Left ventricle myocardium superior (tissue), 1 donor: ENCODE results near the gene MMP13. TPM values are rescaled to one million over a fixed set of nuclear protein-coding genes. Genes with fewer than 3 reads are reported as not detected.
"Not testable (repeated sequence)": the region's sequence is repeated elsewhere in the genome, so short reads cannot be mapped to it uniquely, and the experiment has no call there.

Source experiments
- ATAC-seq: fragments of 200-7000 bp; cut with Tn5 transposase; one replicate; pipeline ENCODE4 v1.9.1; 2020; ENCODE audit warnings: mild to moderate bottlenecking, moderate library complexity
- DNase-seq: peaks from one replicate; pipeline ENCODE4 v3.0.0-alpha.2; 2020
- intact Hi-C: fragments of 100-400 bp; cut with micrococcal nuclease; formaldehyde crosslinking; loops from one replicate; pipeline ENCODE4 v1.11.0; 2022
- long read RNA-seq: library from polyadenylated mRNA; unstranded; transcript quantifications from one replicate; pipeline ENCODE4 v2.0.0, GENCODE V29; 2021
- total RNA-seq: library from RNA; stranded (reverse); fragmentation: NEBNext Ultra II Directional; extraction: Animal tissue kit (Norgen Biotek cat#: 25700); gene quantifications from one replicate; pipeline ENCODE4 v1.2.1, GENCODE V29; 2021
- donor health status: DM: no; HTN: yes; CAD: no; lungs with severe emphysema.

MMP13 gene
- not detected for total RNA-seq
- long read RNA-seq, result 0 reads

DNA sequence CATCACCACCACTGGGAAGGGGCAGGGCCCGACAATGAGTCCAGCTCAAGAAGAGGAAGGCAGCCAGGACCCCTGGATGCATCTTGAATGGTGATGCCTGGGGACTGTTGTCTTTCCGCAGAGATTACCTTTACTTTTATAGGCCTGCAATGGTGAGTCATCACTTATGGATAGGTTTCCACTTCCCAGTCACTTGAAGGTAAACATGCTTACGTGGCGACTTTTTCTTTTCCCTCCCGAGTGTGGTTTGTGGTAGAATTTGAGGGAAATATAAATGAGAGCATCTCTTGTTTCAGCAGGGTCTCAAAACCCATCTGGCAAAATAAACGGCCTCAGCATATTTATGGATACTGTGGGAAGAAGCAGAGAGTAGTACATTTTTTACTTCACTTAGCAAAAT is at the start of gene MMP13:
Gene MMP13 (minus strand): TSS at position 109 of the 400 bp plus-strand sequence. CDS start 27 bp downstream, at position 82.
- ATAC-seq (no peak), DNase-seq (no peak)
- intact Hi-C loops, result no loop called here

- intact Hi-C loops, ATAC-seq, DNase-seq: not testable (repeated sequence)
These were observed 48.7 kb upstream of the MMP13 start for GRCh38 chr11:103004234-103004633.

DNA sequence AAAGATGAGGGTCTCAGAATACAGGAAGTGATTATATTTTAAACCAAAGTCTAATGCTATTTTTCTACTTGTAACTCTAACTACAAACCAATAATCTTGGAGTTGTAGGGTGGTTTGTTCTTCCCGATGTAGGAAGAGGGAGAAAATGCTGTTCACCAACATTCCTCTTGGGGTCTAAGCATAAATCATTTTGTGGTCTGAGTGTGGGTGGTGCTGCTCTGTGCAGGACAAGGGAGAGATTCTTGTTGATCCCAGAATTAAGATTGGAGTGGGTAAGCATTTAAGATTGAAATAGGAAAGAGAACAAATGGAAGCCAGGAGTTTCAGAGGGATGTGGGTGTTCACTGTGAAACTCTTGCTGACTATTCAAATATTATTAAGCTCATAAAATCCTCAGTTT is 38.6 kb upstream of the MMP13 start:
- DNase-seq (no peak), ATAC-seq (no peak)
- intact Hi-C loops, result no loop called here

DNA sequence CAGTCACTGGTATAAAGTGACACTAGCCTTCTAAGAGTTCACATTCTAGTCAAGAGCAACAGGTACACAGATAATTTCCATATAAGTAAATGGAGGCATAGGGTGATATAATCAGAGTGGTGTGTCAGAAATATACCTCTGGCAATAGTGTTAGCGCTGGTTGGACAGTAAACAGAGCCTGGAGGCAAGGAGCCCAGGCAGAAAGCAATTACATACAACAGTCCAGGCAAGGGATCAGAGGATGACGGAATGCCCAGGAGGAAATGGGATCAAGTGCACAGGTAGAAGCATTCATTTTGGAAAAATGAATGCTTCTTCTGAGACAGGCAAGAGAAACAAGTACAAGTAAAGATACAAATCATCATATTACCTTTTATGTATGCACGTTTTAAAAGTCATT is 36.2 kb upstream of the MMP13 start:
- ATAC-seq, result no peak
- intact Hi-C loops, result no loop called here

GRCh38 chr11:102990145-102990544 is 34.6 kb upstream of the MMP13 start:
- intact Hi-C loops, result no loop called here
- DNase-seq (no peak), ATAC-seq (no peak)

More for the DNA sequence above, 36.2 kb upstream of the MMP13 start:
- DNase-seq, result no peak

DNA sequence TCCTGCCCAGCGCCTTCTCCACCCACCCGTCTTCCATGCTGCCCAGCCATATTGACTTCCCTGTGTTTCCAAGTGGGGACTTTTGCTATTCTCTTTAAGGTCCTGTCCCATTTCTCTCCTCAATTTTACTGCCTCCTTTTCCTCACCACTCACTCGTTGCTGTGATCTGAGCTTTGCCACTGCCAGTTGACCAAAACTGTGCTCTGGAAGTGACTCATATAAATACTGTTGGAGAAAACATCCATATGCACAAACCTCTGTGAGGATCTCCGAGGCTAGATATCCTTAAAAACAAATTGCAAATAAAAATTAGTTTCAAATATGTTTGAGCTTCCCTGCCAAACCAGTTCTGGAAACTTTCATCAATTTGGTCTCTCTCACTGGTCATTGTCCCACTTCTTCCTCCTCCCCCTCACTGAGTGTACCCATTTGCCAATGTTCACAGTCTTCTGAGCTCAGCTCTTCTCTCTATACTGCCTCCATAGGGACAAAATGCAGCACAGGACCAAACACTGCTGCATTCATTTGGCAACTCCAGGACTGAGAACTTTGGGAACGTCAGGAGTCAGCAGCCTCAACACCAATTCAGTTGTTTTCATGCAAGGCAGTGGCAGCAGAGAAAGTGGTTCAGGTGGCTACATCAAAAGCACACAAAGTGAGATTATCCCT is 34.0 kb upstream of the MMP13 start:
- intact Hi-C loops, result no loop called here
- no peak for DNase-seq
- ATAC-seq, result no peak

- DNase-seq, result no peak
- no peak for ATAC-seq
- intact Hi-C loops, result no loop called here
These were observed 31.3 kb upstream of the MMP13 start for GRCh38 chr11:102986815-102987214.

DNA sequence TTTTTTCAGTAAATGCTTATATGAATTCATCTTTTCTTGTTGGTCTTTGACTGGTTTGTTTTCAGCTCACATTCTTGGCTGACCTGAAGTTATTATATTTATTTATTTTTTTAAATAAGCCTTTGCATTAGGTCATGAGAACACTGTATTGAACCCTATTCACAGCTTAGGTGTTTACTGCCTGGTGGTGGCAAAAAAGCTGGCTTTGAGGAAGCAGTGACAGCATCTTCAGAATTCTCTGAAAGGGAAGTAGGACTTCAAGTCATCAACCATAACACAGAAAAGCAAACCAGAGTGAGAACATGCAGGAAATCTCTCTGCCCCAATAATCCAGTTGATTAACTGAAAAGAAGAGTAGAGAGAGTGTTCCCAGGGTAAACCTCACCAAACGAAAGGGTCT is 30.3 kb upstream of the MMP13 start:
- DNase-seq (no peak), ATAC-seq (no peak)
- intact Hi-C loops, result no loop called here

- ATAC-seq (no peak), DNase-seq (no peak)
- intact Hi-C loops, result no loop called here
These were observed 28.0 kb upstream of the MMP13 start for GRCh38 chr11:102983486-102983885.

DNA sequence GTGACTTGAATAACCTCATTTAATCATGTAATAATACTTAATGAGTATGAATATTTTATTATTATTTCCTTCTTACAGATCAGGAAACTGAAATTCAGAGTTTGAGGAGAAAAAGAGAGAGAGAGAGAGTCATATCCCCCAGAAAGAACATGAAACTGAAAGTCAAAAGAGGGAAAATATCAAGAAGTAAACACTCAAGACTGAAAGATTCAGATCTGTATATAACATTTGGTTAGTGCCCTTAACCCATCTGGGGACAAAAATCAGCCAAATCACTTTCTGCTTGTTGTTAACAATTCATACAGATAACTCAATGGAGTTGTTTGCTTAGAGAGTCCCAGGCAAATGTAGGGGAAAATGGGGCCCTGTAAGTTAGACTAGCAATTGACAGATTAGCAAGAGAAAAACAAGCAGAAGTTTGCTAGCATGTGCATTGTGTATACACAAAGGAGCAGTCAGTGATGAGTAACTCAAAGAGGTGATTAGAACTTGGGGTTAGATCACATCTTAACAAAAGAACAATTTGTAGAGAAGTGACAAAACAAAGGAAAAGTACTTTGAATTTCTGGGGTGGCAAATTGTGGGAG is 25.9 kb upstream of the MMP13 start:
- ATAC-seq (no peak), DNase-seq (no peak)
- intact Hi-C loops, result no loop called here

GRCh38 chr11:102974552-102975280 is 19.2 kb upstream of the MMP13 start:
- ATAC-seq, result no peak
- intact Hi-C loops, result no loop called here
- no peak for DNase-seq

DNA sequence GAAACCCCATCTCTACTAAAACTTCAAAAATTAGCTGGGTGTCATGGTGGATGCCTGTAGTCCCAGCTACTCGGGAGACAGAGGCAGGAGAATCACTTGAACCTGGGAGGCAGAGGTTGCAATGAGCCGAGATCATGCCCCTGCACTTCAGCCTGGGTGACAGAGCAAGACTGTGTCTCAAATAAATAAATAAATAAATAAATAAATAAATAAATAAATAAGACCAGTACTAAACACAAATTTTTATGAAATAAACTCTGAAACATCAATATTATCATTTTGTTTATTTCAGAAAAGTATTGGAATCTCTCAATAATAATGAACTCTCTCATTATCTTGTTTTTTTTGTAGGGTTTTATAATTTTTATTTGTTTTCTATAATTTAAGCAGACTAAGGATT is 18.2 kb upstream of the MMP13 start:
- intact Hi-C loops, ATAC-seq, DNase-seq: not testable (repeated sequence)

- intact Hi-C loops, result no loop called here
- ATAC-seq (no peak), DNase-seq (no peak)
These were observed 17.3 kb upstream of the MMP13 start for GRCh38 chr11:102972853-102973252.

GRCh38 chr11:102971766-102972165 is 16.2 kb upstream of the MMP13 start:
- ATAC-seq (no peak), DNase-seq (no peak)
- intact Hi-C loops, result no loop called here

DNA sequence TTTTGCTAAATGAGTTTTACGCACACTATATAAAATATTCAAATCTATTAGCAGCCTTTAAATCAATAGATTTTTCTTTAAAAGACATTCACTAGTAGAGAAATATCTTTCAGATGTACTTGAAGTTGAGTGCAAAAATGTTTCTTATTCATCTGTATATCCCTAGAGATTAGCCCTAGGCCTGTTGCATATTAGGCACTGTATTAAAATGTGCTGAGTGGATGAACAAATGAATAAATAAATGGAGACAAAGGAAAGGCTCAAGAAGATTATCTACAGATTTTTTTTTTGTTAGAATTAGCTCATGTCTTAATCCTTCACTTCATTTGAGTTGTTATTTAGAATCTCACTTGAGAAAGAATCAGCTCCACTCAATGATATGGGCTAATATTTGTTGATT is 12.0 kb upstream of the MMP13 start:
- ATAC-seq, result no peak
- intact Hi-C loops, result no loop called here
- DNase-seq, result no peak

- no peak for ATAC-seq
- intact Hi-C loops, result no loop called here
- DNase-seq, result no peak
These were observed 10.5 kb upstream of the MMP13 start for GRCh38 chr11:102966011-102966410.

DNA sequence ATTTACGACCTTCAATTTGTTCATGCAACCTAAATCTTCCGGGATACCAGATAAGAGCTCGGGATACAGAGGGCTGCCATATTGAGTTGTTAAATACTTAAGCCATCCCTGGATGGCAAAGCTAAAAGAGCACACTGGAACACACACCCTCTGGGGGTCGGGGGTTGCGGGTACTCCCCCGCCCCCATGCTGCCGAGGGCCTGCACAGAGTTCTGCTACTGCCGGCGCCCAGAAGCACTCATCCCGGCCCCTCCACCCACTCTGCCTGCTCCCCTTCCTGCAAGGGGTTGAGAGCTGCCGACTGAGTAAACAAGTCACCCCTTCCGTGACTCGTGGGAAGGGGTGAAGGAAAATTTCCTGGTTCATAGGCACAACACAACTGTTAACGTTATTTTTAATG is 9.3 kb upstream of the MMP13 start:
- no peak for ATAC-seq
- DNase-seq, result no peak
- intact Hi-C loops, result no loop called here

- no peak for DNase-seq
- no peak for ATAC-seq
- intact Hi-C loops, result no loop called here
These were observed 2.4 kb upstream of the MMP13 start for GRCh38 chr11:102957953-102958352.

GRCh38 chr11:102950622-102951081 is 4.9 kb downstream of the MMP13 start:
- no peak for DNase-seq
- peak; percentile 41 for ATAC-seq
- intact Hi-C loops, result no loop called here

DNA sequence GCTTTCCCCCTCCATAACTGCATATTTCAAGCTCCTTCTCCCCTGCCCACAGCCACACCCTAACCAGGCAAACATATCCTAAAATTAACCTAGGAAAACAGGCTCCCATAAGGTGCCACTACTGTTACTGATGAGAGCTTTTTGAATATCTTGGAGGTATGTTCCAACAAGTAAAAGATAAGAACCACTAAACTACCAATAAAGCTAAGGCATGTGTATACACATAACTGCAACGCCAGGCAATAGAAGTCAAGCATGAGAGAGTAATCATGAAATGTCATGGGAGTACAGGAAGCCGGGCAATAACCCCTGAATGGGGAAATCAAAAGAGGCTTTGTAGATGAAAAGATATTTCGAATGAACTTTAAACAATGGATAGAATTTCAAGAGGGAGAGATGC is 9.3 kb downstream of the MMP13 start:
- ATAC-seq (no peak), DNase-seq (no peak)
- intact Hi-C loops, result no loop called here
